K562 (cell line): ENCODE results near the gene CXCR5. TPM values are rescaled to one million over a fixed set of nuclear protein-coding genes. Genes with fewer than 3 reads are reported as not detected.

Experiments
- ATAC-seq: fragments of 200-7000 bp; cut with Tn5 transposase; 3 replicates; pipeline ENCODE4 v1.9.1; 2020; ENCODE audit warnings: moderate library complexity
- BruUV-seq: library from RNA; stranded (reverse); fragments of 400-500 nt; replicated peaks from 2 replicates; lab custom pipeline; 2021; lab: Mats Ljungman, UMichigan
- CTCF ChIA-PET: fragments of 300-600 bp; formaldehyde crosslinking; extraction: SDS; loops from one replicate; lab custom pipeline; 2021; ENCODE audit warnings: low intra/inter-chr PET ratio; lab: Yijun Ruan, JAX
- POLR2A ChIA-PET: fragments of 300-600, 350-650 bp; sonication (Branson Sonifier 250); formaldehyde crosslinking; extraction: SDS; loops from one replicate; lab custom pipeline; 2021; ENCODE audit warnings: antibody characterized with exemption, inconsistent platforms; lab: Yijun Ruan, JAX
- DNase-seq, 4 experiments: peaks; one replicate each; pipeline versions ENCODE4 v3.0.0 to v3.0.0-alpha.2; 2011 to 2018; ENCODE audit warnings: low spot score in 3 of 4, mixed read lengths in 3 of 4; ENCODE audit errors: extremely low read depth in 1 of 4
- FAIRE-seq: peaks from 2 replicates; lab custom pipeline; 2011; peaks lifted over from hg19 to GRCh38; lab: Jason Lieb, UNC
- H2AFZ ChIP-seq: 2 replicates; pipeline ENCODE4 v1.6.0; 2011; ENCODE audit warnings: low read depth, low read length, control low read depth, inconsistent platforms
- H3K27ac ChIP-seq: fragments of 200-600 bp; 3 replicates; pipeline ENCODE4 v1.8.0; 2011; ENCODE audit warnings: low read depth, mild to moderate bottlenecking, control low read depth, inconsistent platforms, low read length, moderate library complexity, mixed read lengths; ENCODE audit errors: extremely low read depth
- H3K27me3 ChIP-seq, 2 experiments: fragments of 300-600 bp in 1 of 2; 2 replicates in 1 of 2; 3 replicates in 1 of 2; pipeline versions ENCODE4 v1.6.0 to v1.8.0; 2011; ENCODE audit warnings: inconsistent platforms in 2 of 2, low read length in 2 of 2, mild to moderate bottlenecking in 1 of 2, mixed read lengths in 1 of 2, moderate library complexity in 1 of 2; ENCODE audit not compliant: control insufficient read depth in 2 of 2, insufficient read depth in 2 of 2
- H3K36me3 ChIP-seq: fragments of 300-600 bp; 3 replicates; pipeline ENCODE4 v1.8.0; 2011; ENCODE audit warnings: mild to moderate bottlenecking, low read length, inconsistent platforms; ENCODE audit not compliant: control insufficient read depth, insufficient read depth
- H3K4me1 ChIP-seq, 2 experiments: fragments of 200-600 bp in 1 of 2; replicated peaks in 1 of 2; 2 replicates in 1 of 2; 3 replicates in 1 of 2; pipeline versions ENCODE4 v1.5.1 to v1.8.0; 2011; ENCODE audit warnings: inconsistent platforms in 2 of 2, low read length in 2 of 2, mild to moderate bottlenecking in 1 of 2, mixed read lengths in 1 of 2, moderate library complexity in 1 of 2; ENCODE audit not compliant: control insufficient read depth in 2 of 2, insufficient read depth in 2 of 2
- H3K4me2 ChIP-seq: 2 replicates; pipeline ENCODE4 v1.6.1; 2011; ENCODE audit warnings: low read length, control low read depth, inconsistent platforms, mixed read lengths; ENCODE audit not compliant: insufficient read depth
- H3K4me3 ChIP-seq: fragments of 200-600 bp; sonication (generic), shearing (Covaris generic); 2 replicates; pipeline ENCODE4 v1.5.1; 2016; ENCODE audit warnings: control low read depth, inconsistent platforms
- H3K79me2 ChIP-seq: fragments of 200-600 bp; 3 replicates; pipeline ENCODE4 v1.8.0; 2011; ENCODE audit warnings: low read length, inconsistent platforms; ENCODE audit not compliant: control insufficient read depth, insufficient read depth
- H3K9ac ChIP-seq, 2 experiments: 2 replicates each; pipeline versions ENCODE4 v1.6.0 to v1.6.1; 2011; ENCODE audit warnings: low read depth in 2 of 2, low read length in 2 of 2, control low read depth in 1 of 2, inconsistent platforms in 1 of 2, mild to moderate bottlenecking in 1 of 2, mixed read lengths in 1 of 2; ENCODE audit not compliant: insufficient read depth in 1 of 2
- H3K9me1 ChIP-seq: one replicate; pipeline ENCODE4 v1.6.0; 2011; ENCODE audit warnings: inconsistent platforms, mild to moderate bottlenecking, low read length, moderate library complexity; ENCODE audit not compliant: control insufficient read depth, insufficient read depth
- H3K9me3 ChIP-seq: replicated peaks from 2 replicates; pipeline ENCODE4 v1.5.1; 2011; ENCODE audit warnings: low read depth, low read length, inconsistent platforms; ENCODE audit not compliant: control insufficient read depth, insufficient read depth
- H4K20me1 ChIP-seq: replicated peaks from 2 replicates; pipeline ENCODE4 v1.6.1; 2011; ENCODE audit warnings: low read length, inconsistent platforms, mixed read lengths; ENCODE audit not compliant: control insufficient read depth, insufficient read depth
- MYBL2 ChIP-seq, 2 experiments: fragments of 450-650 bp in 1 of 2; sonication (generic) in 1 of 2; formaldehyde crosslinking in 1 of 2; IDR thresholded peaks; 2 replicates each; pipeline versions ENCODE4 v1.6.1 to v1.8.1; 2017 to 2022; ENCODE audit warnings: borderline replicate concordance in 1 of 2, inconsistent platforms in 1 of 2, low read depth in 1 of 2, mild to moderate bottlenecking in 1 of 2, missing genetic modification reagents in 1 of 2, moderate library complexity in 1 of 2
- MYC ChIP-seq, 2 experiments: fragments of 250-450 bp in 1 of 2; sonication (Bioruptor Pico) in 1 of 2; IDR thresholded peaks; 2 replicates each; pipeline versions ENCODE4 v1.5.1 to v1.6.1; 2012 to 2021; ENCODE audit warnings: low read depth in 2 of 2, borderline replicate concordance in 1 of 2, improper control_type of control experiment in 1 of 2, low read length in 1 of 2, mild to moderate bottlenecking in 1 of 2, moderate library complexity in 1 of 2
- PHB ChIP-seq: fragments of 250-450 bp; sonication (Bioruptor Pico); IDR thresholded peaks from 2 replicates; pipeline ENCODE4 v1.5.0; 2021
- POLR2B ChIP-seq: fragments of 450-650 bp; IDR thresholded peaks from 2 replicates; pipeline ENCODE4 v1.6.1; 2018; ENCODE audit warnings: low read depth; ENCODE audit not compliant: partially characterized antibody
- SAP30 ChIP-seq: fragments of 200-600 bp; sonication (generic); IDR thresholded peaks from 2 replicates; pipeline ENCODE4 v1.6.1; 2012; ENCODE audit warnings: borderline replicate concordance, low read depth, mild to moderate bottlenecking, moderate library complexity, low read length, control low read depth, inconsistent platforms; ENCODE audit not compliant: insufficient read depth, poor library complexity, severe bottlenecking
- TEAD1 ChIP-seq, 2 experiments: fragments of 450-650 bp in 1 of 2; sonication (generic) in 1 of 2; formaldehyde crosslinking; IDR thresholded peaks; 2 replicates each; pipeline versions ENCODE4 v1.4.0 to v1.8.0; 2020 to 2022; ENCODE audit warnings: mild to moderate bottlenecking in 2 of 2, missing genetic modification reagents in 1 of 2
- TFAM ChIP-seq: fragments of 250-450 bp; sonication (Bioruptor Pico); conservative IDR thresholded peaks from 2 replicates; pipeline ENCODE4 v1.5.0; 2021; ENCODE audit warnings: mild to moderate bottlenecking, moderate library complexity
- THRA ChIP-seq: fragments of 450-650 bp; IDR thresholded peaks from 2 replicates; pipeline ENCODE4 v1.6.1; 2017; ENCODE audit warnings: mild to moderate bottlenecking, moderate library complexity
- ZNF408 ChIP-seq: fragments of 250-450 bp; sonication (Bioruptor Pico); IDR thresholded peaks from 2 replicates; pipeline ENCODE4 v1.4.0; 2020; ENCODE audit warnings: low read depth, mild to moderate bottlenecking, moderate library complexity
- whole genome bisulfite sequencing: fragments of 100-300 bp; shearing (Covaris generic); methylation state at CpG from one replicate; pipeline ENCODE4 v1.1.6; 2016; ENCODE audit warnings: low coverage, mixed read lengths; ENCODE audit not compliant: insufficient coverage; ENCODE audit errors: missing lambda C conversion rate; 5-methylcytosine and 5-hydroxymethylcytosine counted together
- in situ Hi-C: fragments of 300-500 bp; cut with MboI; formaldehyde crosslinking; loops from 4 replicates; pipeline ENCODE4 v1.15.0; 2018; ENCODE audit warnings: inconsistent platforms, mixed read lengths
- intact Hi-C: fragments of 100-400 bp; cut with micrococcal nuclease; formaldehyde crosslinking; loops from 2 replicates; pipeline ENCODE4 v1.14.2; 2022
- polyA plus RNA-seq, 8 experiments: library from polyadenylated mRNA; depleted of rRNA in 4 of 8; stranded (reverse) in 5 of 8; unstranded in 3 of 8; fragments of >200 nt; fragmentation: Nextera tagmentation in 2 of 8; fragmentation: Illumina TruSeq in 1 of 8; extraction: Ambion mirVana in 2 of 8; extraction: Trizol in 1 of 8; gene quantifications; 2 replicates each; pipeline versions ENCODE4 v1.2.1 to v1.2.3, GENCODE V29; 2011 to 2014; ENCODE audit warnings: inconsistent platforms in 1 of 8, missing spikeins in 1 of 8
- total RNA-seq, 7 experiments: library from RNA; depleted of rRNA in 6 of 7; stranded (reverse); fragments of >200 nt in 6 of 7; fragmentation: Illumina TruSeq in 2 of 7; extraction: Trizol in 2 of 7; gene quantifications; 2 replicates each; pipeline versions ENCODE4 v1.2.1 to v1.2.3, GENCODE V29; 2011 to 2021; ENCODE audit warnings: low replicate concordance in 1 of 7
- TF ChIP-seq, protein P1 (sequence below): fragments of 450-650 bp; IDR thresholded peaks from 2 replicates; pipeline ENCODE4 v1.6.1; 2014; ENCODE audit warnings: low read depth, mild to moderate bottlenecking, moderate library complexity, borderline replicate concordance

Gene CXCR5
- total and polyA plus RNA-seq, 9 of the 15 experiments (the other 6 are each of a cell fraction or from before 2014, with no cell fraction given), result 0.03 to 0.06 TPM; not detected in 7

DNA sequence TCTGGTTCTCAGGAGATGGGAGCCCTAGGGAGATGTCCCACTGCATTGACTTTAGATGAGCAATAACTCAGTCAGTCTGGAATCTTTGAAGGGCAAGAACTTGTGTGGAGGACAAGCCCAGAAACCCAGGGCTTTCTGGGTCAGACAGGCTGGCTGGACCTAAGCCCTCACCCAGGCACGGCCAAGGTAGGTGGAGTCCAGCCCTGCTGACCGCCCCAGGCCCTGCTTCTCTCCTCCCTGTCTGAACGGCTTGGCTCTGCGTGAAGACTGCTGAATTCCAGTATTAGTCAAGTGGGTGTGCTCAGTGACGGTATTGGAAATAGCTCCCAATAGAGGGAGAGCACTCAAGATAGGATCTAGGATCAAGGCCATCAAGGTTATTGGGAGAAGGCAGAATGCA, 6.1 kb downstream of the CXCR5 start:
- no peaks in the 10 kb centered on the region for H3K9me3 ChIP-seq
- H3K79me2 ChIP-seq, result no peaks in the 10 kb centered on the region
- DNase-seq (no peak), ATAC-seq (no peak), FAIRE-seq (no peak)
- H3K4me1 ChIP-seq, result peaks cover 20 to 46% of the 10 kb centered on the region in 2 experiments
- no peaks in the 10 kb centered on the region for H3K36me3 ChIP-seq
- BruUV-seq, result no TSS peak
- no peak overlapping the region for H2AFZ ChIP-seq
- no peaks in the 10 kb centered on the region for H3K27me3 ChIP-seq
- H3K27ac ChIP-seq, result no peak overlapping the region
- in situ Hi-C loops, result no loop called here
- H3K9me1 ChIP-seq, result no peaks in the 10 kb centered on the region
- intact Hi-C loops, result no loop called here
- ChIA-PET CTCF (no interaction called here), POLR2A (no interaction called here)
- no peak overlapping the region for H3K4me2 ChIP-seq
- TF ChIP-seq POLR2B (no peak), TEAD1 (CRISPR knock-in tag; IDR thresholded peaks at IDR 0.05) (no peak), MYBL2 (IDR thresholded peaks at IDR 0.05; ENCODE audit: low read depth) (no peak), MYBL2 (CRISPR knock-in tag; IDR thresholded peaks at IDR 0.05; ENCODE audit: borderline replicate concordance) (no peak), MYC (IDR thresholded peaks at IDR 0.05; ENCODE audit: low read depth, low read length) (no peak), MYC (CRISPR knock-in tag; IDR thresholded peaks at IDR 0.05; ENCODE audit: borderline replicate concordance, low read depth) (no peak), TFAM (CRISPR knock-in tag) (no peak), PHB (CRISPR knock-in tag) (no peak), THRA (no peak), ZNF408 (CRISPR knock-in tag) (no peak), SAP30 (no peak)
- TF ChIP-seq, protein P1, sequence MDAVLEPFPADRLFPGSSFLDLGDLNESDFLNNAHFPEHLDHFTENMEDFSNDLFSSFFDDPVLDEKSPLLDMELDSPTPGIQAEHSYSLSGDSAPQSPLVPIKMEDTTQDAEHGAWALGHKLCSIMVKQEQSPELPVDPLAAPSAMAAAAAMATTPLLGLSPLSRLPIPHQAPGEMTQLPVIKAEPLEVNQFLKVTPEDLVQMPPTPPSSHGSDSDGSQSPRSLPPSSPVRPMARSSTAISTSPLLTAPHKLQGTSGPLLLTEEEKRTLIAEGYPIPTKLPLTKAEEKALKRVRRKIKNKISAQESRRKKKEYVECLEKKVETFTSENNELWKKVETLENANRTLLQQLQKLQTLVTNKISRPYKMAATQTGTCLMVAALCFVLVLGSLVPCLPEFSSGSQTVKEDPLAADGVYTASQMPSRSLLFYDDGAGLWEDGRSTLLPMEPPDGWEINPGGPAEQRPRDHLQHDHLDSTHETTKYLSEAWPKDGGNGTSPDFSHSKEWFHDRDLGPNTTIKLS, result no peak
- WGBS, result 54% methylated on average over 5 of the region's 5 CpGs
- H3K9ac ChIP-seq, result peak overlapping the region in 1 of 2 experiments; percentile 70; a peak in 2 of 4 replicates
- no peaks in the 10 kb centered on the region for H4K20me1 ChIP-seq
- no peak overlapping the region for H3K4me3 ChIP-seq
